ENCODE results near the gene ITIH4.

The ITIH4 gene

GRCh38 chr3:52859686-52860423 is 29.4 kb upstream of the ITIH4 start:
- TF ChIP-seq GATA3 (IDR thresholded peaks at IDR 0.05; ENCODE audit: low read depth, low read length), result no peak
- no peak for TF ChIP-seq GATA2 (IDR thresholded peaks at IDR 0.05; ENCODE audit: low read depth, low read length)

GRCh38 chr3:52857864-52858263 is 27.4 kb upstream of the ITIH4 start:
- TF ChIP-seq GATA2 (IDR thresholded peaks at IDR 0.05; ENCODE audit: low read depth, low read length) (no peak), GATA3 (IDR thresholded peaks at IDR 0.05; ENCODE audit: low read depth, low read length) (no peak)

- TF ChIP-seq GATA2 (IDR thresholded peaks at IDR 0.05; ENCODE audit: low read depth, low read length) (no peak), GATA3 (IDR thresholded peaks at IDR 0.05; ENCODE audit: low read depth, low read length) (no peak)
Measured at GRCh38 chr3:52857133-52857532, 26.7 kb upstream of the ITIH4 start.

- no peak for TF ChIP-seq GATA2 (IDR thresholded peaks at IDR 0.05; ENCODE audit: low read depth, low read length)
- TF ChIP-seq GATA3 (IDR thresholded peaks at IDR 0.05; ENCODE audit: low read depth, low read length), result no peak
Measured at GRCh38 chr3:52856666-52857065, 26.2 kb upstream of the ITIH4 start.

- TF ChIP-seq GATA3 (IDR thresholded peaks at IDR 0.05; ENCODE audit: low read depth, low read length) (no peak), GATA2 (IDR thresholded peaks at IDR 0.05; ENCODE audit: low read depth, low read length) (no peak)
Measured at GRCh38 chr3:52854013-52854412, 23.5 kb upstream of the ITIH4 start.

GRCh38 chr3:52852419-52852818 is 21.9 kb upstream of the ITIH4 start:
- TF ChIP-seq GATA2 (IDR thresholded peaks at IDR 0.05; ENCODE audit: low read depth, low read length) (no peak), GATA3 (IDR thresholded peaks at IDR 0.05; ENCODE audit: low read depth, low read length) (no peak)

- no peak for TF ChIP-seq GATA3 (IDR thresholded peaks at IDR 0.05; ENCODE audit: low read depth, low read length)
- no peak for TF ChIP-seq GATA2 (IDR thresholded peaks at IDR 0.05; ENCODE audit: low read depth, low read length)
Measured at GRCh38 chr3:52851348-52851747, 20.9 kb upstream of the ITIH4 start.

- TF ChIP-seq GATA3 (IDR thresholded peaks at IDR 0.05; ENCODE audit: low read depth, low read length), result no peak
- no peak for TF ChIP-seq GATA2 (IDR thresholded peaks at IDR 0.05; ENCODE audit: low read depth, low read length)
Measured at GRCh38 chr3:52849656-52850055, 19.2 kb upstream of the ITIH4 start.

- TF ChIP-seq GATA2 (IDR thresholded peaks at IDR 0.05; ENCODE audit: low read depth, low read length) (no peak), GATA3 (IDR thresholded peaks at IDR 0.05; ENCODE audit: low read depth, low read length) (no peak)
Measured at GRCh38 chr3:52848617-52849016, 18.1 kb upstream of the ITIH4 start.

- TF ChIP-seq GATA3 (IDR thresholded peaks at IDR 0.05; ENCODE audit: low read depth, low read length), result no peak
Measured at GRCh38 chr3:52847726-52848125, 17.3 kb upstream of the ITIH4 start.

GRCh38 chr3:52847241-52847640 is 16.8 kb upstream of the ITIH4 start:
- TF ChIP-seq GATA2 (IDR thresholded peaks at IDR 0.05; ENCODE audit: low read depth, low read length) (no peak), GATA3 (IDR thresholded peaks at IDR 0.05; ENCODE audit: low read depth, low read length) (no peak)

- TF ChIP-seq GATA2 (IDR thresholded peaks at IDR 0.05; ENCODE audit: low read depth, low read length) (no peak), GATA3 (IDR thresholded peaks at IDR 0.05; ENCODE audit: low read depth, low read length) (no peak)
Measured at GRCh38 chr3:52846432-52846965, 16.0 kb upstream of the ITIH4 start.

- no peak for TF ChIP-seq GATA2 (IDR thresholded peaks at IDR 0.05; ENCODE audit: low read depth, low read length)
- TF ChIP-seq GATA3 (IDR thresholded peaks at IDR 0.05; ENCODE audit: low read depth, low read length), result no peak
Measured at GRCh38 chr3:52845691-52846431, 15.4 kb upstream of the ITIH4 start.

GRCh38 chr3:52845157-52845556 is 14.7 kb upstream of the ITIH4 start:
- TF ChIP-seq GATA2 (IDR thresholded peaks at IDR 0.05; ENCODE audit: low read depth, low read length) (no peak), GATA3 (IDR thresholded peaks at IDR 0.05; ENCODE audit: low read depth, low read length) (no peak)

All from SH-SY5Y (cell line).